GM18861 (cell line): Measurements from ENCODE around the gene ZSCAN20.

Experiments used
- ATAC-seq: cut with Tn5 transposase; IDR thresholded peaks from one replicate; pipeline ENCODE4 v1.9.1; 2021; ENCODE audit not compliant: unreplicated experiment

The ZSCAN20 gene

DNA sequence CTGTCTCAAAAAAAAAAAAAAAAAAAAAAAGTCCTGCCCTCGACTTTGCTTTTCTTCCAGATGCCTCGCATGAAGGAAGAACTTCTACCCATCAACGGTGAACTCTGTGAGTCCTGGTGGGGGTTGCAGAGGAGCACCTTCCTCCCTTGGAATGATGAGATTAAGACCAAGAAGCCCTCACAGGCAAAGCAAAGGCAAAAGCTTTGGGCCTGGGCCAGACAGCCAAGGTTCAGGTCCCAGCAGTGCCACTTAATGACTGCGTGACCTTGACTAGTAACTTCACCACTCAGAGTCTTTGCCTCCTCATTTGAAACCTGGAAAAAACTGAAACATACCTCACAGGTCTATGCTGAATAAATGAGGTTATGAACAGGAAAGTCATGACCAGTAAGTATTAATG lies 55.5 kb downstream of the ZSCAN20 start:
- ATAC-seq, result no peak

DNA sequence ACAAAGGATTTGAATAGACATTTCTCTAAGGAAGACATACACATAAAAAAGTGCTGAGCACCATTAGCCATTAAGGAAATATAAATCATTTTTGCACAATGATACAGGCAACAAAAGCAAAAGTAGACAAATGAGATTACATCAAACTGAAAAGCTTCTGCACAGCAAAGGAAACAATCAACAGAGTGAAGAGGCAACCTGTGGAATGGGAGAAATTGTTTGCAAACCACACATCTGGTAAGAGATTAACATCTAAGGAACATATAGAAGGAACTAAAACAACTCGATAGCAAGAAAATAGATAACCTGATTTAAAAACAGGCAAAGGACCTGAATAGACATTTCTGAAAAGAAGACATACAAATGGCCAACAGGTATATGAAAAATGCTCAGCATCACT lies 57.5 kb downstream of the ZSCAN20 start:
- ATAC-seq, result no peak

DNA sequence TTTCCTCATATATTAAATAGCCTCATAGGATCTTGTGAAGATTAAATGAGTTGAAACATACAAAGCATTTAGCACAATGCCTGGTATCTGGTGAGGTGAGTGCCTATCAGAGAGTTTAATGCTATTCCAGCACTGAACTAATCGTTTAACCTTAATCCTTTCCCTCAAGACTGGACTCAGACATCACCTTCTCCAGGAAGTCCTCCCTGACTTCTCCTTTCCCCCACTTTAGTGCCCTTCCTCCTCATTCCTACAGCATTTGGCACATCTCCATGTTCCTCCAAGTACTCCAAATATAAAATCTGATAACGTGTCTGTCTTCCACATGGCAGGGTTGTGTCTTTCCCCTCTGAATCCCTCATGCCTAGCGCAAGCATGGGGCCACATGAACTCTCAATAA lies 59.8 kb downstream of the ZSCAN20 start:
- ATAC-seq, result no peak

DNA sequence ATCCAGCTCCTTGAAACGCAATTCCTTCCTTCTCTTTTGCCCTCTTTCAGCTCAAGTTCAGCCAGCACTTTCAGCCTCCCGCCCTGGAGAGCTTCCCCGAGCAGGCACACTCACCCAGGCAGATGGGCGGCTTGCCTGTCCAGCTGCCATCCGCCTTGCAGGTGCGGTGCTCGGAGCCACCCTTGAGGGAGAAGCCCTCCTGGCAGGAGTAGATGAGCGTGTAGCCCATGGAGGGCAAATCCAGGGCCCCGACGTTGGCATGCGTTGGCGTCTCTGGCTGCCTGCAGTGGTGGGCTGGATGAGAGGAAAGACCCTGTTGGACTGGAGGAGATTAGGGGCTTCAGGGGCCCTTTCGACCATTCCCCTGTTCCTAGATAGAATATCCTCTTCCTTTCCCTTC lies 60.5 kb downstream of the ZSCAN20 start:
- no peak for ATAC-seq

DNA sequence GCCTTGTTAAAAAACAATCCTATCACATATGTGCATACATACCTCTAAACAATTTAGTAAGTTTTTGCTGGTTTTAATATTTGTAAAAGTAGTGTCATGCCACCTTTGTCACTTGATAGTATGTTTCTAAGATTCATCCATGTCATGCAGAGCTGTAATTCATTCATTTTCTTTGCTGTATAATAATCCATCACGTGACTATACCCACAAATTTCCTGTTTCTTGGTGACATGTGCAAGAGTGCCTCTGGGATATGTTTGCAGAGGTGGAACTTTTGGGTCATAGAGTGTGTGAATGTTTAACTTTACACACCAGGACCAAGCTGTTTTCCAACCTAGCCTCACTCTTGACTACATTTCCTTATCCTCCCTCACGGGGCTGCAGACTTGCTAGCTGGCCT lies 62.9 kb downstream of the ZSCAN20 start:
- ATAC-seq, result no peak

DNA sequence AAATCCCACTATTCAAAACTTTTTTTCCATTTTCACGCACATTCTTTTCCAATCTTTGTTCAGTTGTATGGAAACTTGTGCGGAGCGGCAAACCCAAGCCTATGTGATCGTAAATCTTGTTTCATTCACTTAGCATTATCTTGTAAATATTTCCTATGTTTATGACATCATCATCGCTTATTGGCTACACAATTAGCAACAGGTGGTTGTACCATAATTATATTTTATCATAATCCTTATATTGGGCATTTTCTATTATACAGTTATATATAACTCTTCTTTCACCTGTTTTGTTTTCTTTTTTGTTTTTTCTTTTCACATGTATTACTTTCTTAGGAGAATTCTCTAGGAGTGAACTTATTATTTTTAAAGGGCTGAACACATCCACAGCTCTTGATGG lies 65.4 kb downstream of the ZSCAN20 start:
- no peak for ATAC-seq

DNA sequence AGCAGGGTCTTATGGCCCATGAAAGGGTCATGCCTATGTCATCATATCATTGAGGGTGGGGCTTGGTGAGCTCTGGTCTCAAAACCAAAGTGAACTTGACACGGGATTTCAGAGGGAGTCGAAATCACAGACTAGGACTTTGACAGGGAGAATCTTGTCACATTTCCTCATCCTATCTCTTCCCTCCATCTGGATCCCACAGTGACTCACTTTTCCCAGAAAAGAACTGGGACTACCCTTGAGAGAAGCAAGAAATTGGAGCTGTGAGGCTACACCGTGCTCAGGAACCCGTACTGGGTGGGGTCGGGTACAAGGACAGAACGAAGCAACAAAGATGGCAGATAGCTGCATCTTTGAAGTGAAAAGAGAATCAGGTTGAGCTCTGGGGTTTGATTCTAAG lies 69.5 kb downstream of the ZSCAN20 start:
- ATAC-seq, result no peak
